H9 (cell line): ENCODE measurements around the gene CFAP157. TPM values are rescaled to one million over a fixed set of nuclear protein-coding genes. Genes with fewer than 3 reads are reported as not detected.
A peak's percentile ranks its signal among the peaks of the same experiment; 100 is the strongest.

ENCODE experiments used
- DNase-seq: peaks from one replicate; pipeline ENCODE4 v3.0.0-alpha.2; 2017
- H2AFZ ChIP-seq: one replicate; pipeline ENCODE4 v1.6.1; 2013; ENCODE audit warnings: mild to moderate bottlenecking, low read length, control low read depth, moderate library complexity
- H2AK5ac ChIP-seq: 2 replicates; pipeline ENCODE4 v1.6.1; 2013; ENCODE audit warnings: low read length, control low read depth, mixed read lengths; ENCODE audit not compliant: insufficient read length
- H2BK120ac ChIP-seq: one replicate; pipeline ENCODE4 v1.6.1; 2013; ENCODE audit warnings: low read depth, mild to moderate bottlenecking, low read length, control low read depth, inconsistent platforms; ENCODE audit not compliant: poor library complexity, severe bottlenecking
- H2BK12ac ChIP-seq: 2 replicates; pipeline ENCODE4 v1.6.1; 2013; ENCODE audit warnings: low read length, control low read depth, mixed read lengths, low read depth; ENCODE audit not compliant: insufficient read length
- H2BK15ac ChIP-seq: 2 replicates; pipeline ENCODE4 v1.6.1; 2013; ENCODE audit warnings: low read depth, low read length, control low read depth
- H2BK20ac ChIP-seq: one replicate; pipeline ENCODE4 v1.6.1; 2013; ENCODE audit warnings: low read depth, mild to moderate bottlenecking, low read length, control low read depth, inconsistent platforms; ENCODE audit not compliant: poor library complexity, severe bottlenecking
- H2BK5ac ChIP-seq: 2 replicates; pipeline ENCODE4 v1.6.1; 2013; ENCODE audit warnings: low read length, control low read depth, mixed read lengths; ENCODE audit not compliant: insufficient read length
- H3K14ac ChIP-seq: 2 replicates; pipeline ENCODE4 v1.6.1; 2013; ENCODE audit warnings: low read length, control low read depth; ENCODE audit not compliant: insufficient read depth
- H3K18ac ChIP-seq: 2 replicates; pipeline ENCODE4 v1.6.1; 2013; ENCODE audit warnings: low read depth, mild to moderate bottlenecking, mixed read lengths, low read length, control low read depth; ENCODE audit not compliant: insufficient read length
- H3K23ac ChIP-seq: 2 replicates; pipeline ENCODE4 v1.6.1; 2013; ENCODE audit warnings: low read length, control low read depth, mixed read lengths, low read depth; ENCODE audit not compliant: insufficient read length
- H3K23me2 ChIP-seq: 2 replicates; pipeline ENCODE4 v1.6.1; 2013; ENCODE audit warnings: low read depth, mild to moderate bottlenecking, mixed read lengths, low read length, control low read depth; ENCODE audit not compliant: insufficient read length, poor library complexity, severe bottlenecking
- H3K27ac ChIP-seq: 2 replicates; pipeline ENCODE4 v1.5.1; 2013; ENCODE audit warnings: low read length, control low read depth, mixed read lengths, low read depth; ENCODE audit not compliant: insufficient read length
- H3K27me3 ChIP-seq: 2 replicates; pipeline ENCODE4 v1.6.1; 2013; ENCODE audit warnings: low read length, control low read depth, inconsistent platforms; ENCODE audit not compliant: insufficient read depth
- H3K4ac ChIP-seq: 2 replicates; pipeline ENCODE4 v1.6.1; 2013; ENCODE audit warnings: low read depth, mild to moderate bottlenecking, control low read depth, inconsistent platforms, low read length, moderate library complexity
- H3K4me1 ChIP-seq: 2 replicates; pipeline ENCODE4 v1.6.1; 2013; ENCODE audit warnings: low read length, control low read depth, inconsistent platforms; ENCODE audit not compliant: insufficient read depth
- H3K4me2 ChIP-seq: 2 replicates; pipeline ENCODE4 v1.6.1; 2013; ENCODE audit warnings: low read length, control low read depth, mixed read lengths; ENCODE audit not compliant: insufficient read length, insufficient read depth
- H3K56ac ChIP-seq: 2 replicates; pipeline ENCODE4 v1.6.1; 2013; ENCODE audit warnings: low read depth, mild to moderate bottlenecking, mixed read lengths, low read length, control low read depth; ENCODE audit not compliant: insufficient read length
- H3K79me1 ChIP-seq: 2 replicates; pipeline ENCODE4 v1.6.1; 2013; ENCODE audit warnings: low read depth, mild to moderate bottlenecking, moderate library complexity, low read length, control low read depth, inconsistent platforms; ENCODE audit not compliant: insufficient read depth, poor library complexity, severe bottlenecking
- H3K79me2 ChIP-seq: 2 replicates; pipeline ENCODE4 v1.6.1; 2013; ENCODE audit warnings: low read length, control low read depth, inconsistent platforms; ENCODE audit not compliant: insufficient read depth
- H3K9ac ChIP-seq: 2 replicates; pipeline ENCODE4 v1.6.1; 2013; ENCODE audit warnings: low read length, control low read depth, mixed read lengths; ENCODE audit not compliant: insufficient read length; ENCODE audit errors: extremely low read depth
- H3K9me3 ChIP-seq: one replicate; pipeline ENCODE4 v1.6.1; 2013; ENCODE audit warnings: low read depth, low read length, inconsistent platforms; ENCODE audit not compliant: control insufficient read depth
- H3T11ph ChIP-seq: one replicate; pipeline ENCODE4 v1.6.1; 2013; ENCODE audit warnings: mild to moderate bottlenecking, low read length, control low read depth, inconsistent platforms
- H4K20me1 ChIP-seq: one replicate; pipeline ENCODE4 v1.6.1; 2013; ENCODE audit not compliant: control insufficient read depth, insufficient read length, insufficient read depth
- H4K5ac ChIP-seq: 2 replicates; pipeline ENCODE4 v1.6.1; 2013; ENCODE audit warnings: low read depth, mild to moderate bottlenecking, mixed read lengths, low read length, control low read depth; ENCODE audit not compliant: insufficient read length
- H4K8ac ChIP-seq: replicated peaks from 2 replicates; pipeline ENCODE4 v1.6.1; 2013; ENCODE audit warnings: low read length, control low read depth, mixed read lengths, low read depth; ENCODE audit not compliant: insufficient read length
- H4K91ac ChIP-seq: 2 replicates; pipeline ENCODE4 v1.6.1; 2013; ENCODE audit warnings: low read depth, mild to moderate bottlenecking, moderate library complexity, mixed read lengths, low read length, control low read depth; ENCODE audit not compliant: insufficient read length
- H3K27ac Mint-ChIP-seq, 3 experiments: 2 replicates in 2 of 3; 3 replicates in 1 of 3; pipeline ENCODE4 v1.8.0; 2020 to 2021; ENCODE audit warnings: mixed read lengths in 3 of 3, mild to moderate bottlenecking in 1 of 3, moderate library complexity in 1 of 3
- H3K27me3 Mint-ChIP-seq: 2 replicates; pipeline ENCODE4 v1.8.0; 2021; ENCODE audit warnings: low read depth, mild to moderate bottlenecking, moderate library complexity, mixed read lengths
- H3K36me3 Mint-ChIP-seq, 3 experiments: 2 replicates in 2 of 3; 3 replicates in 1 of 3; pipeline ENCODE4 v1.8.0; 2020 to 2021; ENCODE audit warnings: low read depth in 3 of 3, mixed read lengths in 3 of 3; ENCODE audit not compliant: insufficient read depth in 1 of 3
- H3K4me1 Mint-ChIP-seq, 2 experiments: 2 replicates each; pipeline ENCODE4 v1.8.0; 2020; ENCODE audit warnings: mixed read lengths in 2 of 2
- H3K4me3 Mint-ChIP-seq, 2 experiments: 2 replicates in 1 of 2; 3 replicates in 1 of 2; pipeline ENCODE4 v1.8.0; 2020 to 2021; ENCODE audit warnings: mild to moderate bottlenecking in 2 of 2, mixed read lengths in 2 of 2, moderate library complexity in 1 of 2
- H3K9me3 Mint-ChIP-seq, 2 experiments: 2 replicates in 1 of 2; 3 replicates in 1 of 2; pipeline ENCODE4 v1.8.0; 2020; ENCODE audit warnings: mild to moderate bottlenecking in 2 of 2, mixed read lengths in 2 of 2, moderate library complexity in 1 of 2
- CTCF ChIP-seq: fragments of 200-600 bp; sonication (generic); conservative IDR thresholded peaks from 3 replicates; pipeline ENCODE4 v1.8.0; 2021; ENCODE audit warnings: antibody characterized with exemption, mild to moderate bottlenecking
- WGBS: extraction: QIAGEN DNeasy Blood & Tissue Kit; methylation state at CpG from one replicate; pipeline ENCODE4 v1.1.7; 2013; ENCODE audit warnings: missing lambda C conversion rate, low lambda C conversion rate, mixed read lengths; ENCODE audit not compliant: insufficient read length; ENCODE audit errors: extremely low coverage; 5-methylcytosine and 5-hydroxymethylcytosine counted together
- total RNA-seq: library from RNA; stranded (reverse); gene quantifications from 2 replicates; pipeline ENCODE4 v1.2.1, GENCODE V29; 2021

CFAP157 gene
- total RNA-seq, 1 experiment from 2014 or later = 0.22 TPM

GRCh38 chr9:127710204-127710783 lies 3.5 kb downstream of the CFAP157 start:
- H4K8ac ChIP-seq = no peak overlapping the region
- H3K27ac ChIP-seq = no peak overlapping the region
- H2AK5ac ChIP-seq = no peak overlapping the region
- H4K20me1 ChIP-seq = no peaks in the 10 kb centered on the region
- peak overlapping the region in 2 of 3 experiments; percentile 8 to 86; a peak in 2 of 7 replicates for H3K27ac Mint-ChIP-seq
- no peak overlapping the region for H3K23ac ChIP-seq
- no peak for DNase-seq
- no peak overlapping the region for H3K4ac ChIP-seq
- H3T11ph ChIP-seq = no peak overlapping the region
- H2AFZ ChIP-seq = no peak overlapping the region
- TF ChIP-seq CTCF = no peak
- peaks cover 5% of the 10 kb centered on the region for H3K23me2 ChIP-seq
- no peaks in the 10 kb centered on the region for H3K9me3 ChIP-seq
- H3K18ac ChIP-seq = no peak overlapping the region
- H3K27me3 Mint-ChIP-seq = peaks cover 8% of the 10 kb centered on the region
- H4K91ac ChIP-seq = no peak overlapping the region
- H3K9ac ChIP-seq = no peak overlapping the region
- H3K79me2 ChIP-seq = no peaks in the 10 kb centered on the region
- H3K4me1 Mint-ChIP-seq = peaks cover 21 to 44% of the 10 kb centered on the region in 2 experiments
- no peak overlapping the region for H4K5ac ChIP-seq
- H3K79me1 ChIP-seq = no peaks in the 10 kb centered on the region
- peaks cover 0 to 2% of the 10 kb centered on the region in 2 experiments; a peak in 1 of 5 replicates for H3K9me3 Mint-ChIP-seq
- peak overlapping the region in 1 of 2 experiments; percentile 13; a peak in 1 of 5 replicates for H3K4me3 Mint-ChIP-seq
- no CpG with 5 or more reads among the region's 10 CpGs for WGBS
- no peak overlapping the region for H2BK12ac ChIP-seq
- H2BK5ac ChIP-seq = no peak overlapping the region
- no peak overlapping the region for H2BK120ac ChIP-seq
- H3K36me3 Mint-ChIP-seq = no peaks in the 10 kb centered on the region; a peak in 1 of 7 replicates
- H3K56ac ChIP-seq = no peak overlapping the region
- no peak overlapping the region for H3K14ac ChIP-seq
- H3K4me2 ChIP-seq = no peak overlapping the region
- H3K4me1 ChIP-seq = no peaks in the 10 kb centered on the region; the same call in 1 of the 2 replicates
- H2BK20ac ChIP-seq = no peak overlapping the region
- no peak overlapping the region for H2BK15ac ChIP-seq
- no peaks in the 10 kb centered on the region for H3K27me3 ChIP-seq
